CD4-positive, alpha-beta T cell treated with Interleukin-6 at 100 ng/mL for 8 hours (primary cell): ENCODE results near the gene TSPY8.
"Not testable (repeated sequence)": the region's sequence is repeated elsewhere in the genome, so short reads cannot be mapped to it uniquely, and the experiment has no call there.

ENCODE experiments used
- DNase-seq: peaks from one replicate; pipeline ENCODE4 v3.0.0-alpha.2; 2020; ENCODE audit warnings: mixed read lengths, low spot score

TSPY8 gene

GRCh38 chrY:9357497-9357896 is at the start of gene TSPY8:
TSPY8 (plus strand) TSS chrY:9357797; CDS start chrY:9357843, 46 bp downstream.
- DNase-seq = not testable (repeated sequence)

GRCh38 chrY:9320996-9321395 is 36.6 kb upstream of the TSPY8 start:
- DNase-seq = no peak

- not testable (repeated sequence) for DNase-seq
Observed at GRCh38 chrY:9337164-9337563, 20.4 kb upstream of the TSPY8 start, which contains the start of gene TSPY4. TSPY4 (plus strand) TSS chrY:9337464; CDS start chrY:9337510, 46 bp downstream.

GRCh38 chrY:9396527-9396926 is 38.9 kb downstream of the TSPY8 start:
- not testable (repeated sequence) for DNase-seq

- DNase-seq = not testable (repeated sequence)
Observed at GRCh38 chrY:9398121-9398520, 40.5 kb downstream of the TSPY8 start, which contains the start of gene TSPY3. TSPY3 (plus strand) TSS chrY:9398421; CDS start chrY:9398467, 46 bp downstream.
